PC-9 (cell line): Measurements from ENCODE around the gene SFMBT2. TPM values are rescaled to one million over a fixed set of nuclear protein-coding genes. Genes with fewer than 3 reads are reported as not detected.

Source experiments
- BruUV-seq: library from RNA; stranded (reverse); fragments of 400-500 nt; replicated peaks from 2 replicates; lab custom pipeline; 2021; lab: Mats Ljungman, UMichigan
- CTCF ChIA-PET: fragments of 300-600 bp; sonication (Branson Sonifier 250); formaldehyde crosslinking; loops from one replicate; lab custom pipeline; 2022; ENCODE audit warnings: antibody characterized with exemption; lab: Charles Lee
- POLR2A ChIA-PET: fragments of 300-600 bp; sonication (Branson Sonifier 250); formaldehyde crosslinking; loops from one replicate; lab custom pipeline; 2022; ENCODE audit warnings: antibody characterized with exemption; ENCODE audit not compliant: unreplicated experiment; lab: Charles Lee
- DNase-seq, 2 experiments: peaks; one replicate each; pipeline versions ENCODE4 v3.0.0 to v3.0.0-alpha.2; 2015 to 2022; ENCODE audit warnings: mixed read lengths in 1 of 2
- H2AFZ ChIP-seq: fragments of 200-600 bp; sonication (generic); 2 replicates; pipeline ENCODE4 v1.8.1; 2017; ENCODE audit warnings: antibody characterized with exemption
- H3F3A ChIP-seq: fragments of 200-600 bp; sonication (generic); 2 replicates; pipeline ENCODE4 v1.8.1; 2017; ENCODE audit warnings: antibody characterized with exemption, mild to moderate bottlenecking, low read depth; ENCODE audit not compliant: insufficient read depth
- H3K27ac ChIP-seq: fragments of 200-600 bp; sonication (generic); 2 replicates; pipeline ENCODE4 v1.6.1; 2016; ENCODE audit warnings: mixed run types
- H3K27me3 ChIP-seq: fragments of 200-600 bp; sonication (generic); 2 replicates; pipeline ENCODE4 v1.6.1; 2016; ENCODE audit warnings: low read depth, mixed run types; ENCODE audit not compliant: insufficient read depth
- H3K36me3 ChIP-seq: fragments of 200-600 bp; sonication (generic); 2 replicates; pipeline ENCODE4 v1.6.1; 2016; ENCODE audit warnings: low read depth, mixed run types
- H3K4me1 ChIP-seq: fragments of 200-600 bp; sonication (generic); replicated peaks from 2 replicates; pipeline ENCODE4 v1.6.1; 2016; ENCODE audit warnings: mixed run types; ENCODE audit not compliant: insufficient read depth
- H3K4me2 ChIP-seq: fragments of 200-600 bp; sonication (generic); 2 replicates; pipeline ENCODE4 v1.6.1; 2017; ENCODE audit warnings: mixed run types
- H3K4me3 ChIP-seq: fragments of 200-600 bp; sonication (generic); 2 replicates; pipeline ENCODE4 v1.6.1; 2016; ENCODE audit warnings: mixed run types
- H3K79me2 ChIP-seq: fragments of 200-600 bp; sonication (generic); 2 replicates; pipeline ENCODE4 v1.6.1; 2017; ENCODE audit warnings: low read depth, mixed run types
- H3K9me2 ChIP-seq: fragments of 200-600 bp; sonication (generic); 2 replicates; pipeline ENCODE4 v1.8.1; 2017; ENCODE audit warnings: mild to moderate bottlenecking; ENCODE audit not compliant: insufficient read depth
- H3K9me3 ChIP-seq: fragments of 200-600 bp; sonication (generic); 2 replicates; pipeline ENCODE4 v1.8.1; 2016; ENCODE audit warnings: low read depth; ENCODE audit not compliant: insufficient read depth
- H4K20me1 ChIP-seq: fragments of 200-600 bp; sonication (generic); 2 replicates; pipeline ENCODE4 v1.8.1; 2017; ENCODE audit not compliant: insufficient read depth
- EZH2 ChIP-seq: fragments of 200-600 bp; sonication (generic); IDR thresholded peaks from 2 replicates; pipeline ENCODE4 v1.8.0; 2017; ENCODE audit warnings: antibody characterized with exemption, low read depth
- intact Hi-C: fragments of 100-400 bp; cut with micrococcal nuclease; formaldehyde crosslinking; loops from one replicate; pipeline ENCODE4 v1.10.0; 2022; ENCODE audit not compliant: unreplicated experiment
- total RNA-seq: library from RNA; stranded (reverse); gene quantifications from 2 replicates; pipeline ENCODE4 v1.2.3, GENCODE V29; 2021
- TF ChIP-seq, protein P1 (sequence below): fragments of 200-600 bp; sonication (generic); conservative IDR thresholded peaks from 2 replicates; pipeline ENCODE4 v1.6.1; 2017; ENCODE audit warnings: mixed run types, antibody characterized with exemption, mild to moderate bottlenecking, moderate library complexity

Gene SFMBT2
- total RNA-seq, 1 experiment from 2014 or later: 0.07 TPM

DNA sequence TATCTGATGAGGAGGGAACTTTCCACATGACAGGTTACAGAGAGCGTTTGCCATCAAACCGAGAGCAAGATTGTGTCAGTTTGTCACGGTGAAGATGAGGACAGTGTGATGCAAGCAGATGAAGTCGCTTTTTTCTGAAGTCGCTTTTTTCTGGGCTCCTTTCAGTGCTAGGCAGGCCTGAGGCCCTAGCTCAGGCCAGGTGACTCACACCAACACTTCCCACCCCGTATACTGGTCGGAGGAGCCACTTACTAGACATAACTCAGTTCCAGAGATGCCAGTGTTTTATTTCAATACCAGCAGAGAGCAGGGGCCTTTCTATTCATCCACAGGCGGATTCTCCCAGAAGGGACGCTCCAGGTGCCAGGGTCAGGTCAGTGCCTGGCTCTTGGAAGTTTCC lies 58.9 kb downstream of the SFMBT2 start:
- intact Hi-C loops: no loop called here

DNA sequence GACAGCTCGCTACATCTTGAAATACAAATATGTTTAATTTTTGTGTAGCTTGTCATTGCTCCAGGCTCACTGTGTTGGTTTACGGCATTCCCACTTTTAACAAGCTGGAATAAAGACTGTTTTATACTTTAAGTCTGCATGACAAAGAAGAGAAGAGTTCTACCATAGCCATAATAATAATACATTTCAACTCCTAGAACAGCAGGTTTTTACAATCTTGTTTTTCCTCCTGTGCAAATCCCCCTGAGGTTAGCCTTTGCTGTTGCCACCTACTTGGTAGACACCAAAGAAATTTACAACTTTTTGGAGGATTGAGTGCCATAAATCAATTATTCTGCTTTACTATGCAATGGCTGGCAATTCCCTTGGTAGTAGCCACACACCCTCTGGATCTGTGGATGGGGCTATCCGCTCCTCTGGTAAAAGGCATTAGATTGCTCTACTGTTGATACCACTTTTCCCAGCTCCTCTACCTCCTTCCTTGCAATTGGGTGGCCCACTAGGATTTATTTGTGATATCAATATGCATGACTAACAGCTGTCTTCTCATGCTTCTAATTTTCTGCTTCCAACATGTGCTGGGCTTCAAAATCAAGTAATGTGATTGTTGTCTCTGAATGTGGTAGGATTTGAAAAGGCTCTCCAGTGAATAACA lies 60.2 kb downstream of the SFMBT2 start:
- intact Hi-C loops: no loop called here
- no peak overlapping the region for H3K4me2 ChIP-seq
- no peaks in the 10 kb centered on the region for H3K4me1 ChIP-seq
- no peak overlapping the region for H3K4me3 ChIP-seq
- H2AFZ ChIP-seq: no peak overlapping the region
- POLR2A ChIA-PET: no interaction called here
- no peak for DNase-seq
- H3F3A ChIP-seq: no peaks in the 10 kb centered on the region
- no peaks in the 10 kb centered on the region for H3K9me3 ChIP-seq
- peaks cover 7% of the 10 kb centered on the region; the same call in 1 of the 2 replicates for H3K27me3 ChIP-seq
- no peaks in the 10 kb centered on the region for H3K9me2 ChIP-seq
- no peaks in the 10 kb centered on the region for H4K20me1 ChIP-seq
- BruUV-seq: no TSS peak
- no peaks in the 10 kb centered on the region for H3K36me3 ChIP-seq
- no peaks in the 10 kb centered on the region for H3K79me2 ChIP-seq
- CTCF ChIA-PET: no interaction called here
- H3K27ac ChIP-seq: no peak overlapping the region
- no peak for TF ChIP-seq EZH2
- TF ChIP-seq, protein P1, sequence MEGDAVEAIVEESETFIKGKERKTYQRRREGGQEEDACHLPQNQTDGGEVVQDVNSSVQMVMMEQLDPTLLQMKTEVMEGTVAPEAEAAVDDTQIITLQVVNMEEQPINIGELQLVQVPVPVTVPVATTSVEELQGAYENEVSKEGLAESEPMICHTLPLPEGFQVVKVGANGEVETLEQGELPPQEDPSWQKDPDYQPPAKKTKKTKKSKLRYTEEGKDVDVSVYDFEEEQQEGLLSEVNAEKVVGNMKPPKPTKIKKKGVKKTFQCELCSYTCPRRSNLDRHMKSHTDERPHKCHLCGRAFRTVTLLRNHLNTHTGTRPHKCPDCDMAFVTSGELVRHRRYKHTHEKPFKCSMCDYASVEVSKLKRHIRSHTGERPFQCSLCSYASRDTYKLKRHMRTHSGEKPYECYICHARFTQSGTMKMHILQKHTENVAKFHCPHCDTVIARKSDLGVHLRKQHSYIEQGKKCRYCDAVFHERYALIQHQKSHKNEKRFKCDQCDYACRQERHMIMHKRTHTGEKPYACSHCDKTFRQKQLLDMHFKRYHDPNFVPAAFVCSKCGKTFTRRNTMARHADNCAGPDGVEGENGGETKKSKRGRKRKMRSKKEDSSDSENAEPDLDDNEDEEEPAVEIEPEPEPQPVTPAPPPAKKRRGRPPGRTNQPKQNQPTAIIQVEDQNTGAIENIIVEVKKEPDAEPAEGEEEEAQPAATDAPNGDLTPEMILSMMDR: no peak

More for the DNA sequence above, 58.9 kb downstream of the SFMBT2 start:
- no peak overlapping the region for H2AFZ ChIP-seq
- no peak overlapping the region for H3K4me3 ChIP-seq
- no peaks in the 10 kb centered on the region for H3K9me3 ChIP-seq
- H3K79me2 ChIP-seq: no peaks in the 10 kb centered on the region
- H3K36me3 ChIP-seq: no peaks in the 10 kb centered on the region
- no peak for DNase-seq
- no peak for TF ChIP-seq EZH2
- TF ChIP-seq, protein P1: no peak
- no peaks in the 10 kb centered on the region for H3K9me2 ChIP-seq
- H4K20me1 ChIP-seq: no peaks in the 10 kb centered on the region
- H3F3A ChIP-seq: no peaks in the 10 kb centered on the region
- peaks cover 7% of the 10 kb centered on the region; the same call in 1 of the 2 replicates for H3K27me3 ChIP-seq
- H3K4me2 ChIP-seq: no peak overlapping the region
- no peaks in the 10 kb centered on the region for H3K4me1 ChIP-seq
- no TSS peak for BruUV-seq
- POLR2A ChIA-PET: no interaction called here
- no peak overlapping the region for H3K27ac ChIP-seq
- CTCF ChIA-PET: no interaction called here

DNA sequence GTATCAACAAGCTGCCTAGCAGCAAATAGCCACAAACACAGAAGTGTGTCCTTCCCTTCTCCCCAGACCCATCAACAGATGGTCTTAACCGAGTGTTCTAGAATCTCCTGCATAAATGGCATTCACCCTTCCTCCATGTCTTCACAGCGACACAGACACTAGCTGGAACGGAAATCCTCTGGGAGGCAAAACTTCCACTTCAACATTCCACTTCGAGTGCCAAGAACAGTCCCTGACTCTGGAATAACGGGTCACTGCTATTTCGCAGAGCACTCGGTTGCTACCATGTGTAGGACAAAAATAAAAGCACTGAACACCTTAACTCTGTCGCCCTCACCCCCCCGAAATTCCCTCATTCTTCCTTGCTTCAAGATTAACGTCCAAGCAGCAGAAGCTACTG lies 65.1 kb downstream of the SFMBT2 start:
- no peak for DNase-seq
- Histone ChIP-seq H3F3A (no peaks in the 10 kb centered on the region), H4K20me1 (no peaks in the 10 kb centered on the region), H3K79me2 (no peaks in the 10 kb centered on the region), H3K4me1 (no peaks in the 10 kb centered on the region), H3K27ac (no peak overlapping the region), H3K9me3 (no peaks in the 10 kb centered on the region), H3K4me2 (no peak overlapping the region), H2AFZ (no peak overlapping the region), H3K4me3 (no peak overlapping the region), H3K27me3 (peaks cover 11% of the 10 kb centered on the region; the same call in 1 of the 2 replicates), H3K9me2 (no peaks in the 10 kb centered on the region), H3K36me3 (no peaks in the 10 kb centered on the region)
- no TSS peak for BruUV-seq
- CTCF ChIA-PET: no interaction called here
- TF ChIP-seq EZH2: no peak
- TF ChIP-seq, protein P1: no peak
- POLR2A ChIA-PET: no interaction called here
- intact Hi-C loops: no loop called here
